Body of pancreas (tissue), 4 donors: ENCODE data around the gene ATL1. TPM values are rescaled to one million over a fixed set of nuclear protein-coding genes. Genes with fewer than 3 reads are reported as not detected.

Experiments
- ATAC-seq: fragments of 150-250 bp; one replicate; pipeline ENCODE4 v1.9.1; 2016
- DNase-seq, 4 donors: peaks; one replicate each; pipeline ENCODE4 v3.0.0-alpha.2; 2019
- H3K27ac ChIP-seq, 4 donors: fragments of 200-600 bp; sonication (generic); 1 replicate in 3 of 4; 2 replicates in 1 of 4; pipeline versions ENCODE4 v1.5.1 to v1.6.1; 2016 to 2019; ENCODE audit warnings: mild to moderate bottlenecking in 1 of 4, mixed read lengths in 1 of 4, moderate library complexity in 1 of 4
- H3K27me3 ChIP-seq, 2 donors: fragments of 200-600 bp; sonication (generic); one replicate each; pipeline ENCODE4 v1.6.0; 2016; ENCODE audit warnings: mild to moderate bottlenecking in 1 of 2
- H3K36me3 ChIP-seq, 2 donors: fragments of 200-600 bp; sonication (generic); replicated peaks in 1 of 2; 2 replicates each; pipeline ENCODE4 v1.5.1; 2016; ENCODE audit warnings: low read depth in 2 of 2; ENCODE audit not compliant: insufficient read depth in 1 of 2
- H3K4me1 ChIP-seq: fragments of 200-600 bp; sonication (generic); one replicate; pipeline ENCODE4 v1.6.0; 2016
- H3K4me3 ChIP-seq, 2 donors: fragments of 200-600 bp; sonication (generic); 1 replicate in 1 of 2; 2 replicates in 1 of 2; pipeline ENCODE4 v1.5.1; 2016 to 2019
- H3K9me3 ChIP-seq, 3 donors: fragments of 200-600 bp; sonication (generic); 1 replicate in 2 of 3; 2 replicates in 1 of 3; pipeline ENCODE4 v1.5.1; 2016
- CTCF ChIP-seq, 7 experiments: fragments of 450-650 bp in 4 of 7; fragments of 200-600 bp in 3 of 7; sonication (generic) in 3 of 7; IDR thresholded peaks; one replicate each; pipeline ENCODE4 v1.5.1; 2016 to 2019; ENCODE audit warnings: antibody characterized with exemption in 7 of 7
- POLR2A ChIP-seq, 3 donors: fragments of 450-650 bp; IDR thresholded peaks; one replicate each; pipeline ENCODE4 v1.6.1; 2016; ENCODE audit warnings: antibody characterized with exemption in 3 of 3, mild to moderate bottlenecking in 2 of 3
- WGBS, 2 donors: methylation state at CpG; one replicate each; pipeline ENCODE4 v1.1.5; 2017; 5-methylcytosine and 5-hydroxymethylcytosine counted together
- intact Hi-C: fragments of 100-400 bp; cut with DNase I; formaldehyde crosslinking; loops from one replicate; pipeline ENCODE4 v1.15.1; 2023
- total RNA-seq, 2 donors: library from RNA; depleted of rRNA; stranded (reverse); fragments of >200 nt; gene quantifications; one replicate each; pipeline ENCODE4 v1.1.0, GENCODE V29; 2016

ATL1 gene
- total RNA-seq, 2 donors from 2014 or later = 0.33 to 5.4 TPM

GRCh38 chr14:50573862-50574261, 13.9 kb downstream of the ATL1 start:
- peaks cover 0 to 6% (median 0%) of the 10 kb centered on the region in 3 donors for H3K9me3 ChIP-seq
- intact Hi-C loops = no loop called here
- 38 to 66% methylated on average over 2 of the region's 2 CpGs for WGBS, 2 donors
- H3K36me3 ChIP-seq = no peaks in the 10 kb centered on the region
- no peak overlapping the region for H3K4me3 ChIP-seq
- peaks cover 4% of the 10 kb centered on the region for H3K4me1 ChIP-seq
- DNase-seq = no peak
- no peak overlapping the region for H3K27ac ChIP-seq
- no peak for TF ChIP-seq CTCF (IDR thresholded peaks at IDR 0.05)
- no peak for TF ChIP-seq POLR2A (IDR thresholded peaks at IDR 0.05)
- H3K27me3 ChIP-seq = no peaks in the 10 kb centered on the region
- no peak for ATAC-seq

- Histone ChIP-seq H3K4me3 (no peak overlapping the region), H3K27ac (no peak overlapping the region), H3K4me1 (peaks cover 4% of the 10 kb centered on the region), H3K27me3 (no peaks in the 10 kb centered on the region), H3K9me3 (no peaks in the 10 kb centered on the region), H3K36me3 (no peaks in the 10 kb centered on the region)
- TF ChIP-seq CTCF (IDR thresholded peaks at IDR 0.05) = no peak
- TF ChIP-seq POLR2A (IDR thresholded peaks at IDR 0.05) = no peak
- no peak for DNase-seq
- intact Hi-C loops = no loop called here
- no peak for ATAC-seq
These were observed 15.8 kb downstream of the ATL1 start for GRCh38 chr14:50575769-50576168.

GRCh38 chr14:50577982-50578381, 18.0 kb downstream of the ATL1 start:
- no peaks in the 10 kb centered on the region for H3K9me3 ChIP-seq
- H3K27me3 ChIP-seq = no peaks in the 10 kb centered on the region
- no peak overlapping the region for H3K27ac ChIP-seq
- H3K36me3 ChIP-seq = no peaks in the 10 kb centered on the region
- no peak for TF ChIP-seq POLR2A (IDR thresholded peaks at IDR 0.05)
- TF ChIP-seq CTCF (IDR thresholded peaks at IDR 0.05) = no peak
- H3K4me3 ChIP-seq = no peak overlapping the region
- no peak for DNase-seq
- no peak for ATAC-seq
- intact Hi-C loops = no loop called here
- H3K4me1 ChIP-seq = peaks cover 4% of the 10 kb centered on the region

- no peaks in the 10 kb centered on the region for H3K36me3 ChIP-seq
- no peak for TF ChIP-seq CTCF (IDR thresholded peaks at IDR 0.05)
- TF ChIP-seq POLR2A (IDR thresholded peaks at IDR 0.05) = no peak
- intact Hi-C loops = no loop called here
- ATAC-seq (no peak), DNase-seq (no peak)
- H3K4me3 ChIP-seq = no peak overlapping the region
- peaks cover 4% of the 10 kb centered on the region for H3K4me1 ChIP-seq
- no peaks in the 10 kb centered on the region for H3K27me3 ChIP-seq
- H3K9me3 ChIP-seq = no peaks in the 10 kb centered on the region
- no peak overlapping the region for H3K27ac ChIP-seq
These were observed 18.5 kb downstream of the ATL1 start for GRCh38 chr14:50578433-50578832.

GRCh38 chr14:50590464-50590863, 30.5 kb downstream of the ATL1 start:
- ATAC-seq = no peak

More at GRCh38 chr14:50590464-50590863, 30.5 kb downstream of the ATL1 start:
- WGBS, 2 donors = 64 to 80% methylated on average over 2 of the region's 2 CpGs
- no peak for DNase-seq
- Histone ChIP-seq H3K27me3 (no peaks in the 10 kb centered on the region), H3K4me3 (no peak overlapping the region), H3K36me3 (no peaks in the 10 kb centered on the region), H3K27ac (no peak overlapping the region), H3K4me1 (no peaks in the 10 kb centered on the region), H3K9me3 (no peaks in the 10 kb centered on the region)
- intact Hi-C loops = no loop called here
- no peak for TF ChIP-seq POLR2A (IDR thresholded peaks at IDR 0.05)
- no peak for TF ChIP-seq CTCF (IDR thresholded peaks at IDR 0.05)
